CD4-positive, alpha-beta T cell (primary cell): Measurements from ENCODE around the gene UBAP2L. TPM values are rescaled to one million over a fixed set of nuclear protein-coding genes. Genes with fewer than 3 reads are reported as not detected.

Source experiments
- ATAC-seq: fragments of 200-7000 bp; cut with Tn5 transposase; one replicate; pipeline ENCODE4 v1.10.0; 2022; ENCODE audit warnings: mild to moderate bottlenecking; ENCODE audit not compliant: poor library complexity
- CTCF ChIA-PET: fragments of 350-600 bp; sonication (Branson Sonifier 250); formaldehyde crosslinking; loops from one replicate; lab custom pipeline; 2021; ENCODE audit warnings: antibody characterized with exemption, inconsistent platforms; lab: Charles Lee
- POLR2A ChIA-PET: fragments of 350-600 bp; sonication (Branson Sonifier 250); formaldehyde crosslinking; loops from one replicate; lab custom pipeline; 2021; ENCODE audit warnings: antibody characterized with exemption, inconsistent platforms; lab: Charles Lee
- DNase-seq, 14 experiments: peaks; one replicate each; pipeline ENCODE4 v3.0.0-alpha.2; 2013 to 2020; ENCODE audit warnings: mixed read lengths in 2 of 14
- H3K27ac ChIP-seq, 2 donors: one replicate each; pipeline versions ENCODE4 v1.5.1 to v1.7.0; 2013; ENCODE audit warnings: low read length in 2 of 2, low read depth in 1 of 2, mild to moderate bottlenecking in 1 of 2
- H3K27me3 ChIP-seq, 2 experiments: 1 replicate in 1 of 2; 2 replicates in 1 of 2; pipeline versions ENCODE4 v1.6.1 to v1.7.0; 2013; ENCODE audit warnings: low read length in 2 of 2, control low read depth in 1 of 2, mild to moderate bottlenecking in 1 of 2, moderate library complexity in 1 of 2; ENCODE audit not compliant: insufficient read depth in 2 of 2, control insufficient read depth in 1 of 2
- H3K36me3 ChIP-seq: one replicate; pipeline ENCODE4 v1.6.1; 2013; ENCODE audit warnings: low read length, control low read depth; ENCODE audit not compliant: insufficient read depth
- H3K4me1 ChIP-seq: one replicate; pipeline ENCODE4 v1.6.1; 2013; ENCODE audit warnings: low read length, control low read depth; ENCODE audit not compliant: insufficient read depth
- H3K4me3 ChIP-seq: one replicate; pipeline ENCODE4 v1.5.1; 2013; ENCODE audit warnings: mild to moderate bottlenecking, low read length, moderate library complexity
- H3K9me3 ChIP-seq, 2 experiments: 1 replicate in 1 of 2; 2 replicates in 1 of 2; pipeline versions ENCODE4 v1.6.1 to v1.7.0; 2013; ENCODE audit warnings: low read length in 2 of 2, mild to moderate bottlenecking in 2 of 2, control low read depth in 1 of 2, moderate library complexity in 1 of 2; ENCODE audit not compliant: control insufficient read depth in 1 of 2, insufficient read depth in 1 of 2
- H3K27ac Mint-ChIP-seq: one replicate; pipeline ENCODE4 v1.8.0; 2020; ENCODE audit warnings: mixed read lengths
- H3K27me3 Mint-ChIP-seq: one replicate; pipeline ENCODE4 v1.8.0; 2021; ENCODE audit warnings: mixed read lengths
- H3K36me3 Mint-ChIP-seq: one replicate; pipeline ENCODE4 v1.8.0; 2021; ENCODE audit warnings: low read depth, mixed read lengths
- H3K4me1 Mint-ChIP-seq: one replicate; pipeline ENCODE4 v1.8.0; 2021; ENCODE audit warnings: low read depth, mixed read lengths
- H3K4me3 Mint-ChIP-seq: one replicate; pipeline ENCODE4 v1.8.0; 2020; ENCODE audit warnings: mild to moderate bottlenecking, mixed read lengths
- H3K9me3 Mint-ChIP-seq: one replicate; pipeline ENCODE4 v1.8.0; 2020; ENCODE audit warnings: mixed read lengths
- intact Hi-C, 2 experiments: fragments of 100-400 bp; cut with DNase I in 1 of 2; cut with micrococcal nuclease in 1 of 2; formaldehyde crosslinking; loops; one replicate each; pipeline versions ENCODE4 v1.15.1 to v1.9.0; 2023 to 2025; cut with DNase I, micrococcal nuclease
- total RNA-seq, 174 experiments: library from RNA in 2 of 174; stranded (reverse) in 2 of 174; gene quantifications; one replicate each; pipeline ENCODE4 v1.2.3 and lab custom pipeline; 2021 to 2026
- TF ChIP-seq, protein P1 (sequence below): fragments of 200-600 bp; IDR thresholded peaks from one replicate; pipeline ENCODE4 v1.8.0; 2022; ENCODE audit warnings: antibody characterized with exemption, mild to moderate bottlenecking

UBAP2L gene
- total RNA-seq, 2 experiments from 2014 or later = 224 to 234 TPM

- Mint-ChIP-seq H3K36me3 (peaks cover 81% of the 10 kb centered on the region), H3K27me3 (no peaks in the 10 kb centered on the region), H3K4me3 (no peak overlapping the region), H3K27ac (peak overlapping the region; percentile 10), H3K9me3 (no peaks in the 10 kb centered on the region), H3K4me1 (peaks cover 8% of the 10 kb centered on the region)
- POLR2A ChIA-PET = no interaction called here
- no peak overlapping the region for H3K4me3 ChIP-seq
- ATAC-seq (no peak), DNase-seq (no peak)
- H3K27ac ChIP-seq = no peak overlapping the region
- H3K9me3 ChIP-seq = no peaks in the 10 kb centered on the region
- peaks cover 73% of the 10 kb centered on the region for H3K36me3 ChIP-seq
- CTCF ChIA-PET = no interaction called here
- H3K27me3 ChIP-seq = no peaks in the 10 kb centered on the region
- intact Hi-C loops = no loop called here
- TF ChIP-seq, protein P1, sequence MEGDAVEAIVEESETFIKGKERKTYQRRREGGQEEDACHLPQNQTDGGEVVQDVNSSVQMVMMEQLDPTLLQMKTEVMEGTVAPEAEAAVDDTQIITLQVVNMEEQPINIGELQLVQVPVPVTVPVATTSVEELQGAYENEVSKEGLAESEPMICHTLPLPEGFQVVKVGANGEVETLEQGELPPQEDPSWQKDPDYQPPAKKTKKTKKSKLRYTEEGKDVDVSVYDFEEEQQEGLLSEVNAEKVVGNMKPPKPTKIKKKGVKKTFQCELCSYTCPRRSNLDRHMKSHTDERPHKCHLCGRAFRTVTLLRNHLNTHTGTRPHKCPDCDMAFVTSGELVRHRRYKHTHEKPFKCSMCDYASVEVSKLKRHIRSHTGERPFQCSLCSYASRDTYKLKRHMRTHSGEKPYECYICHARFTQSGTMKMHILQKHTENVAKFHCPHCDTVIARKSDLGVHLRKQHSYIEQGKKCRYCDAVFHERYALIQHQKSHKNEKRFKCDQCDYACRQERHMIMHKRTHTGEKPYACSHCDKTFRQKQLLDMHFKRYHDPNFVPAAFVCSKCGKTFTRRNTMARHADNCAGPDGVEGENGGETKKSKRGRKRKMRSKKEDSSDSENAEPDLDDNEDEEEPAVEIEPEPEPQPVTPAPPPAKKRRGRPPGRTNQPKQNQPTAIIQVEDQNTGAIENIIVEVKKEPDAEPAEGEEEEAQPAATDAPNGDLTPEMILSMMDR = no peak
- peaks cover 6% of the 10 kb centered on the region for H3K4me1 ChIP-seq
Measured at GRCh38 chr1:154212083-154212482, 8.7 kb upstream of the UBAP2L start.

- Mint-ChIP-seq H3K36me3 (peaks cover 81% of the 10 kb centered on the region), H3K4me1 (peaks cover 20% of the 10 kb centered on the region), H3K4me3 (no peak overlapping the region), H3K27me3 (no peaks in the 10 kb centered on the region), H3K9me3 (no peaks in the 10 kb centered on the region), H3K27ac (no peak overlapping the region)
- Histone ChIP-seq H3K27ac (no peak overlapping the region), H3K9me3 (no peaks in the 10 kb centered on the region), H3K4me3 (no peak overlapping the region), H3K27me3 (no peaks in the 10 kb centered on the region), H3K4me1 (peaks cover 16% of the 10 kb centered on the region), H3K36me3 (peaks cover 74% of the 10 kb centered on the region)
- intact Hi-C loops = no loop called here
- ATAC-seq = no peak
- CTCF ChIA-PET = interaction anchor here (0.7 to 1.5 kb wide), 2 partner anchors 15 to 48 kb away, joined by 3 read pairs; no protein-coding TSS in a partner anchor
- TF ChIP-seq, protein P1 = no peak
- no peak for DNase-seq
- POLR2A ChIA-PET = no interaction called here
Measured at GRCh38 chr1:154213274-154213673, 7.5 kb upstream of the UBAP2L start.

DNA sequence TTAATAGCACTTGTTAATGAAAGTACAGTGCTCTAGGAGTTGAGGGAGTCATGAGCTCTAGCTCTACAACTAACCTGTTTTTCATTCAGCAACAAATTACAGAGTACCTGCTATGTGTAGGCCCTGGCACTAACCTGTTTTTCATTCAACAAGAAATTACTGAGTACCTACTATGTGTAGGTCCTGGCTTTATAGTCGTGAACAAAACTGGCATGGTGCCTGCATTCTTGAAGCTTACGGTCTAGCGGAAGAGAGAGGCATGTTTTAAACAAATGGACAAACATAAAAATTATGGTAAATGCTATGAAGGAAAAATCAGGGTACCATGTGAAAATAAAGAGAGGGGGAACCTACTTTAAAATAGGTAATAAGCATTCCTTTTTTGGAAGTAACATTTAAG, 2.2 kb upstream of the UBAP2L start:
- TF ChIP-seq, protein P1 = no peak
- DNase-seq = no peak
- H3K36me3 ChIP-seq = peaks cover 37% of the 10 kb centered on the region
- H3K4me3 Mint-ChIP-seq = peak overlapping the region; percentile 91
- peaks cover 43% of the 10 kb centered on the region for H3K4me1 ChIP-seq
- peak overlapping the region; percentile 93 for H3K27ac Mint-ChIP-seq
- H3K27me3 ChIP-seq = no peaks in the 10 kb centered on the region
- no peaks in the 10 kb centered on the region for H3K9me3 Mint-ChIP-seq
- no peaks in the 10 kb centered on the region for H3K27me3 Mint-ChIP-seq
- ATAC-seq = no peak
- peaks cover 61% of the 10 kb centered on the region for H3K4me1 Mint-ChIP-seq
- intact Hi-C loops = no loop called here
- H3K9me3 ChIP-seq = no peaks in the 10 kb centered on the region
- ChIA-PET POLR2A (interaction anchor here (1.2 to 1.3 kb wide), 2 partner anchors 228 to 335 kb away, joined by 4 to 6 read pairs; partner anchors contain the start of gene RPS27), CTCF (interaction anchor here (0.6 to 1.2 kb wide), 2 partner anchors 116 to 255 kb away, joined by 3 to 6 read pairs; partner anchors contain the start of gene SLC39A1)
- peaks cover 70% of the 10 kb centered on the region for H3K36me3 Mint-ChIP-seq
- no peak overlapping the region for H3K27ac ChIP-seq
- no peak overlapping the region for H3K4me3 ChIP-seq
